Muscle layer of duodenum (tissue), 2 donors: ENCODE results near the gene PEX26.
A peak's percentile ranks its signal among the peaks of the same experiment; 100 is the strongest.
"Not testable (repeated sequence)": the region's sequence is repeated elsewhere in the genome, so short reads cannot be mapped to it uniquely, and the experiment has no call there.

Experiments
- H3K27ac ChIP-seq: one replicate; pipeline ENCODE4 v1.7.0; 2013; ENCODE audit warnings: mild to moderate bottlenecking, low read length
- H3K27me3 ChIP-seq: one replicate; pipeline ENCODE4 v1.7.0; 2013; ENCODE audit warnings: low read depth, mild to moderate bottlenecking, control low read depth, low read length
- H3K36me3 ChIP-seq, 2 donors: one replicate each; pipeline ENCODE4 v1.7.0; 2013; ENCODE audit warnings: low read length in 2 of 2, control low read depth in 1 of 2, mild to moderate bottlenecking in 1 of 2; ENCODE audit not compliant: insufficient read depth in 2 of 2, control insufficient read depth in 1 of 2
- H3K4me1 ChIP-seq, 2 donors: one replicate each; pipeline ENCODE4 v1.7.0; 2013; ENCODE audit warnings: low read length in 2 of 2, mild to moderate bottlenecking in 2 of 2, control low read depth in 1 of 2, moderate library complexity in 1 of 2; ENCODE audit not compliant: insufficient read depth in 2 of 2, control insufficient read depth in 1 of 2
- H3K4me3 ChIP-seq, 2 donors: one replicate each; pipeline ENCODE4 v1.7.0; 2013; ENCODE audit warnings: low read length in 2 of 2, low read depth in 1 of 2, mild to moderate bottlenecking in 1 of 2
- H3K9me3 ChIP-seq, 2 donors: one replicate each; pipeline ENCODE4 v1.7.0; 2013; ENCODE audit warnings: low read length in 2 of 2, control low read depth in 1 of 2, mild to moderate bottlenecking in 1 of 2; ENCODE audit not compliant: control insufficient read depth in 1 of 2
- donor health status: healthy.

PEX26 gene

GRCh38 chr22:18073927-18074326 is 3.9 kb upstream of the PEX26 start:
- H3K27ac ChIP-seq, H3K27me3 ChIP-seq, H3K36me3 ChIP-seq, H3K4me3 ChIP-seq, H3K9me3 ChIP-seq: not testable (repeated sequence)
- peaks cover 17 to 19% of the 10 kb centered on the region in 2 donors for H3K4me1 ChIP-seq

- H3K4me3 ChIP-seq, result no peak overlapping the region
- peaks cover 0 to 9% of the 10 kb centered on the region in 2 donors for H3K36me3 ChIP-seq
- peaks cover 22 to 27% of the 10 kb centered on the region in 2 donors for H3K4me1 ChIP-seq
- no peaks in the 10 kb centered on the region for H3K27me3 ChIP-seq
- H3K27ac ChIP-seq, result peak overlapping the region; percentile 80
- H3K9me3 ChIP-seq, result no peaks in the 10 kb centered on the region
Observed at GRCh38 chr22:18075101-18075719, 2.6 kb upstream of the PEX26 start.

- no peaks in the 10 kb centered on the region for H3K9me3 ChIP-seq
- H3K4me3 ChIP-seq, result peak overlapping the region in 1 of 2 donors; percentile 37
- H3K4me1 ChIP-seq, result peaks cover 22 to 27% of the 10 kb centered on the region in 2 donors
- peaks cover 5 to 14% of the 10 kb centered on the region in 2 donors for H3K36me3 ChIP-seq
- H3K27ac ChIP-seq, result peak overlapping the region; percentile 89
- H3K27me3 ChIP-seq, result no peaks in the 10 kb centered on the region
Observed at GRCh38 chr22:18075720-18076497, 1.9 kb upstream of the PEX26 start.

GRCh38 chr22:18077087-18077638 is 627 bp upstream of the PEX26 start:
- H3K9me3 ChIP-seq, result no peaks in the 10 kb centered on the region
- no peaks in the 10 kb centered on the region for H3K27me3 ChIP-seq
- H3K36me3 ChIP-seq, result peaks cover 9 to 22% of the 10 kb centered on the region in 2 donors
- H3K27ac ChIP-seq, result peak overlapping the region; percentile 89
- H3K4me3 ChIP-seq, result peak overlapping the region; percentile 93 to 100
- peaks cover 22 to 27% of the 10 kb centered on the region in 2 donors for H3K4me1 ChIP-seq

GRCh38 chr22:18078329-18079041 is 695 bp downstream of the PEX26 start:
- H3K9me3 ChIP-seq, result no peaks in the 10 kb centered on the region

GRCh38 chr22:18079706-18080233 is 2.0 kb downstream of the PEX26 start:
- Histone ChIP-seq H3K27me3 (no peaks in the 10 kb centered on the region), H3K4me3 (peak overlapping the region in 1 of 2 donors; percentile 93), H3K27ac (no peak overlapping the region), H3K36me3 (peaks cover 22 to 35% of the 10 kb centered on the region in 2 donors), H3K9me3 (no peaks in the 10 kb centered on the region), H3K4me1 (peaks cover 22 to 27% of the 10 kb centered on the region in 2 donors)

More at GRCh38 chr22:18078329-18079041, 695 bp downstream of the PEX26 start:
- no peaks in the 10 kb centered on the region for H3K27me3 ChIP-seq
- H3K27ac ChIP-seq, result peak overlapping the region; percentile 87
- peak overlapping the region; percentile 93 to 100 for H3K4me3 ChIP-seq
- H3K4me1 ChIP-seq, result peaks cover 22 to 27% of the 10 kb centered on the region in 2 donors
- H3K36me3 ChIP-seq, result peaks cover 17 to 28% of the 10 kb centered on the region in 2 donors

GRCh38 chr22:18081416-18081815 is 3.6 kb downstream of the PEX26 start:
- no peaks in the 10 kb centered on the region for H3K27me3 ChIP-seq
- H3K4me1 ChIP-seq, result peaks cover 16 to 23% of the 10 kb centered on the region in 2 donors
- no peak overlapping the region for H3K27ac ChIP-seq
- peaks cover 22 to 51% of the 10 kb centered on the region in 2 donors for H3K36me3 ChIP-seq
- no peaks in the 10 kb centered on the region for H3K9me3 ChIP-seq
- H3K4me3 ChIP-seq, result no peak overlapping the region

- Histone ChIP-seq H3K36me3 (peaks cover 26 to 58% of the 10 kb centered on the region in 2 donors), H3K27me3 (no peaks in the 10 kb centered on the region), H3K9me3 (no peaks in the 10 kb centered on the region), H3K4me1 (peaks cover 10 to 15% of the 10 kb centered on the region in 2 donors), H3K4me3 (no peak overlapping the region), H3K27ac (no peak overlapping the region)
Observed at GRCh38 chr22:18082467-18082866, 4.7 kb downstream of the PEX26 start.

- Histone ChIP-seq H3K27me3 (no peaks in the 10 kb centered on the region), H3K4me1 (peaks cover 10 to 13% of the 10 kb centered on the region in 2 donors), H3K4me3 (no peak overlapping the region), H3K9me3 (no peaks in the 10 kb centered on the region), H3K36me3 (peaks cover 35 to 67% of the 10 kb centered on the region in 2 donors), H3K27ac (no peak overlapping the region)
Observed at GRCh38 chr22:18083406-18083805, 5.6 kb downstream of the PEX26 start.

- Histone ChIP-seq H3K9me3 (no peaks in the 10 kb centered on the region), H3K4me3 (no peak overlapping the region), H3K36me3 (peaks cover 42 to 73% of the 10 kb centered on the region in 2 donors), H3K4me1 (no peaks in the 10 kb centered on the region), H3K27me3 (no peaks in the 10 kb centered on the region), H3K27ac (no peak overlapping the region)
Observed at GRCh38 chr22:18085188-18085587, 7.4 kb downstream of the PEX26 start.
